GM23338 (cell line): Measurements from ENCODE around the gene SMAD3. TPM values are rescaled to one million over a fixed set of nuclear protein-coding genes. Genes with fewer than 3 reads are reported as not detected.

Experiments
- ATAC-seq: fragments of 200-7000 bp; cut with Tn5 transposase; 3 replicates; pipeline ENCODE4 v1.9.1; 2020
- DNase-seq: peaks from one replicate; pipeline ENCODE4 v3.0.0-alpha.2; 2015; ENCODE audit warnings: low spot score
- H2AFZ ChIP-seq: fragments of 200-600 bp; sonication (generic); 2 replicates; pipeline ENCODE4 v1.8.0; 2016; ENCODE audit warnings: antibody characterized with exemption, mild to moderate bottlenecking, moderate library complexity
- H3F3A ChIP-seq: fragments of 200-600 bp; sonication (generic); replicated peaks from 2 replicates; pipeline ENCODE4 v1.8.0; 2017; ENCODE audit warnings: antibody characterized with exemption, mixed run types, low read depth
- H3K27ac ChIP-seq: fragments of 200-600 bp; sonication (generic); 2 replicates; pipeline ENCODE4 v1.6.1; 2016; ENCODE audit warnings: low read depth
- H3K27me3 ChIP-seq: fragments of 200-600 bp; sonication (generic); 2 replicates; pipeline ENCODE4 v1.8.0; 2016; ENCODE audit warnings: mild to moderate bottlenecking, mixed run types, moderate library complexity; ENCODE audit not compliant: insufficient read depth
- H3K36me3 ChIP-seq: fragments of 200-600 bp; sonication (generic); 2 replicates; pipeline ENCODE4 v1.8.0; 2016; ENCODE audit warnings: mild to moderate bottlenecking; ENCODE audit not compliant: insufficient read depth
- H3K4me1 ChIP-seq: fragments of 200-600 bp; sonication (generic); 2 replicates; pipeline ENCODE4 v1.8.0; 2016; ENCODE audit warnings: mild to moderate bottlenecking, moderate library complexity; ENCODE audit not compliant: insufficient read depth
- H3K4me2 ChIP-seq: fragments of 200-600 bp; sonication (generic); 2 replicates; pipeline ENCODE4 v1.7.1; 2017; ENCODE audit warnings: mixed run types
- H3K4me3 ChIP-seq: fragments of 200-600 bp; sonication (generic); 2 replicates; pipeline ENCODE4 v1.6.1; 2016; ENCODE audit warnings: mixed run types
- H3K79me2 ChIP-seq: fragments of 200-600 bp; sonication (generic); replicated peaks from 2 replicates; pipeline ENCODE4 v1.8.0; 2017; ENCODE audit warnings: mild to moderate bottlenecking; ENCODE audit not compliant: insufficient read depth
- H3K9me2 ChIP-seq: fragments of 200-600 bp; sonication (generic); 2 replicates; pipeline ENCODE4 v1.8.0; 2017; ENCODE audit not compliant: insufficient read depth
- H4K20me1 ChIP-seq: fragments of 200-600 bp; sonication (generic); replicated peaks from 2 replicates; pipeline ENCODE4 v1.8.0; 2017; ENCODE audit warnings: mild to moderate bottlenecking; ENCODE audit not compliant: insufficient read depth
- H3K27ac Mint-ChIP-seq: 2 replicates; pipeline ENCODE4 v1.8.0; 2020; ENCODE audit warnings: inconsistent platforms, mild to moderate bottlenecking, moderate library complexity, mixed read lengths
- H3K27me3 Mint-ChIP-seq: 3 replicates; pipeline ENCODE4 v1.8.0; 2022; ENCODE audit warnings: low read depth, mild to moderate bottlenecking, moderate library complexity, mixed read lengths, inconsistent platforms; ENCODE audit not compliant: insufficient read depth, poor library complexity
- H3K36me3 Mint-ChIP-seq: 3 replicates; pipeline ENCODE4 v1.8.0; 2021; ENCODE audit warnings: low read depth, mild to moderate bottlenecking, inconsistent platforms, moderate library complexity, mixed read lengths
- H3K4me1 Mint-ChIP-seq: 3 replicates; pipeline ENCODE4 v1.8.0; 2020; ENCODE audit warnings: mild to moderate bottlenecking, inconsistent platforms, mixed read lengths
- H3K4me3 Mint-ChIP-seq: 3 replicates; pipeline ENCODE4 v1.8.0; 2021; ENCODE audit warnings: moderate library complexity, mild to moderate bottlenecking, inconsistent platforms, mixed read lengths
- H3K9me3 Mint-ChIP-seq: 3 replicates; pipeline ENCODE4 v1.8.0; 2020; ENCODE audit warnings: moderate library complexity, mild to moderate bottlenecking, inconsistent platforms, mixed read lengths
- CTCF ChIP-seq, 2 experiments: fragments of 200-600 bp in 1 of 2; sonication (generic) in 1 of 2; conservative IDR thresholded peaks; 2 replicates each; pipeline versions ENCODE4 v1.5.1 to v1.6.1; 2016 to 2017; ENCODE audit warnings: antibody characterized with exemption in 2 of 2, low read depth in 2 of 2, mild to moderate bottlenecking in 2 of 2, moderate library complexity in 1 of 2
- EZH2phosphoT487 ChIP-seq: fragments of 200-600 bp; sonication (generic); IDR thresholded peaks from one replicate; pipeline ENCODE4 v1.8.1; 2018; ENCODE audit warnings: antibody characterized with exemption; ENCODE audit not compliant: unreplicated experiment
- JUNB ChIP-seq: IDR thresholded peaks from one replicate; pipeline ENCODE4 v1.6.1; 2016; ENCODE audit warnings: antibody characterized with exemption; ENCODE audit not compliant: unreplicated experiment
- STAT1 ChIP-seq: IDR thresholded peaks from one replicate; pipeline ENCODE4 v1.6.1; 2016; ENCODE audit warnings: antibody characterized with exemption; ENCODE audit not compliant: unreplicated experiment
- ZNF114 ChIP-seq: fragments of 250-450 bp; sonication (Bioruptor Pico); IDR thresholded peaks from 2 replicates; pipeline ENCODE4 v1.5.0; 2020; ENCODE audit warnings: mild to moderate bottlenecking, moderate library complexity
- ZNF462 ChIP-seq: fragments of 250-450 bp; sonication (Bioruptor Pico); IDR thresholded peaks from 2 replicates; pipeline ENCODE4 v1.5.0; 2020; ENCODE audit warnings: mild to moderate bottlenecking, moderate library complexity
- polyA plus RNA-seq: library from polyadenylated mRNA; unstranded; fragments of >200 nt; fragmentation: Nextera tagmentation; extraction: Ambion mirVana; gene quantifications from 2 replicates; pipeline ENCODE4 v1.2.1, GENCODE V29; 2016
- total RNA-seq: library from RNA; depleted of rRNA; stranded (reverse); fragments of >200 nt; shearing (Covaris generic); gene quantifications from 2 replicates; pipeline ENCODE4 v1.2.3, GENCODE V29; 2014

Gene SMAD3
- total and polyA plus RNA-seq, 2 experiments from 2014 or later, result 4.9 to 11.6 TPM

DNA sequence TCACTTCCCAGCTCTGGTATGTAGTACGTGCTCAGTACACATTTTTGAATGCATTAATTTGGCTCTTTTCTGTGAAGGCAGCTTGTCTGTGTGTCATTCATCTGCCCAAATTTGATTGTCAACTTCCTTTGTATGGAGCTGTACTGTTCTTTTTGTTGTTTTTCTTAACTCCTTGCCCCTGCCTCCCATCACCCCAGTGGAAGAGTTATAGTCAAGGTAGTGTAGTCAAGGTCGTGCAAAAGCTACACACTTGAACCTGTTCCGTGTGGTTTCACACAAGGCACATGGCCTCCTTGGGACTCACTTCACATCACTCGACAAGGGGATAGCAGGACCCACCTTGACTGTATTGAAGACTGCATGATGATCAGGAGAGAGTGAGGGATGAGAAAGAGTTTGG, 37.6 kb downstream of the SMAD3 start:
- peaks cover 25% of the 10 kb centered on the region for H3K4me1 Mint-ChIP-seq
- Histone ChIP-seq H3K4me1 (peaks cover 3% of the 10 kb centered on the region; the same call in 1 of the 2 replicates), H3K27ac (no peak overlapping the region), H3K4me3 (no peak overlapping the region), H3K79me2 (peaks cover 25% of the 10 kb centered on the region), H4K20me1 (no peaks in the 10 kb centered on the region), H3K36me3 (no peaks in the 10 kb centered on the region), H3F3A (no peaks in the 10 kb centered on the region), H3K27me3 (no peaks in the 10 kb centered on the region), H3K9me2 (no peaks in the 10 kb centered on the region), H3K4me2 (no peak overlapping the region), H2AFZ (no peak overlapping the region)
- no peak for DNase-seq
- ATAC-seq, result no peak
- no peak for TF ChIP-seq ZNF114
- no peak for TF ChIP-seq EZH2phosphoT487
- TF ChIP-seq ZNF462 (CRISPR knock-in tag), result no peak
- no peak for TF ChIP-seq JUNB
- TF ChIP-seq STAT1, result no peak
- TF ChIP-seq CTCF (conservative IDR thresholded peaks at IDR 0.05; ENCODE audit: low read depth in 2 of 2), result no peak
- H3K36me3 Mint-ChIP-seq, result no peaks in the 10 kb centered on the region
- H3K27ac Mint-ChIP-seq, result no peak overlapping the region
- H3K9me3 Mint-ChIP-seq, result no peaks in the 10 kb centered on the region
- H3K27me3 Mint-ChIP-seq, result no peaks in the 10 kb centered on the region
- H3K4me3 Mint-ChIP-seq, result no peak overlapping the region
